ENCODE measurements around the gene TEX264.

Gene TEX264

DNA sequence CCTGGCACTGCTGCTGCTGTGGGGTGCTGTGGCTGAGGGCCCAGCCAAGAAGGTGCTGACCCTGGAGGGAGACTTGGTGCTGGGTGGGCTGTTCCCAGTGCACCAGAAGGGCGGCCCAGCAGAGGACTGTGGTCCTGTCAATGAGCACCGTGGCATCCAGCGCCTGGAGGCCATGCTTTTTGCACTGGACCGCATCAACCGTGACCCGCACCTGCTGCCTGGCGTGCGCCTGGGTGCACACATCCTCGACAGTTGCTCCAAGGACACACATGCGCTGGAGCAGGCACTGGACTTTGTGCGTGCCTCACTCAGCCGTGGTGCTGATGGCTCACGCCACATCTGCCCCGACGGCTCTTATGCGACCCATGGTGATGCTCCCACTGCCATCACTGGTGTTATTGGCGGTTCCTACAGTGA is 38.0 kb downstream of the TEX264 start:
- no peak for ATAC-seq

DNA sequence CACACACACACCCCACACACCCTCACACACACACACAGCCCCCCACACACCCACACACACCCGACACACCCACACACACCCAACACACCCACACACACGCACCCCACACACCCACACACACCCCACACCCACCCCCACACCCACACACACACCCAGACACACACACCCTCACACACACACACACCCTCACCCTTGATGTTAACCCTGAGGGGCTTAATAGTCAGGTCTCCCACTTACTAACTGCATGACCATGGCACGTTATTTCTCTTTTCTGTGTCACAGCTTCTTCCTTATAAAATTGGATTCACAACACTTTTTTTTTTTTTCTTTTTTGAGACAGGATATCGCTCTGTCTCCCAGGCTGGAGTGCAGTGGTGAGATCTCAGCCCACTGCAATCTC is 38.6 kb downstream of the TEX264 start:
- no peak for ATAC-seq
- no peak for TF ChIP-seq ZNF70 (CRISPR knock-in tag; IDR thresholded peaks at IDR 0.05)
- no peak for TF ChIP-seq ZFP30 (CRISPR knock-in tag; IDR thresholded peaks at IDR 0.05)
- no peak for TF ChIP-seq BACH2 (CRISPR knock-in tag; IDR thresholded peaks at IDR 0.05; ENCODE audit: borderline replicate concordance)

More for the DNA sequence above, 38.0 kb downstream of the TEX264 start:
- TF ChIP-seq ZFP3 (CRISPR knock-in tag; IDR thresholded peaks at IDR 0.05), result no peak
- TF ChIP-seq ZNF8 (CRISPR knock-in tag; IDR thresholded peaks at IDR 0.05), result no peak
- TF ChIP-seq ISL1 (CRISPR knock-in tag; IDR thresholded peaks at IDR 0.05), result no peak
- TF ChIP-seq ZNF70 (CRISPR knock-in tag; IDR thresholded peaks at IDR 0.05), result no peak
- no peak for TF ChIP-seq POU6F1 (CRISPR knock-in tag; IDR thresholded peaks at IDR 0.05; ENCODE audit: borderline replicate concordance, low read depth)
- no peak for TF ChIP-seq ZC3H10 (CRISPR knock-in tag; IDR thresholded peaks at IDR 0.05)
- no peak for TF ChIP-seq BACH2 (CRISPR knock-in tag; IDR thresholded peaks at IDR 0.05; ENCODE audit: borderline replicate concordance)
- no peak for TF ChIP-seq OSR1 (CRISPR knock-in tag; IDR thresholded peaks at IDR 0.05)
- no peak for TF ChIP-seq ESRRG (CRISPR knock-in tag; IDR thresholded peaks at IDR 0.05)

DNA sequence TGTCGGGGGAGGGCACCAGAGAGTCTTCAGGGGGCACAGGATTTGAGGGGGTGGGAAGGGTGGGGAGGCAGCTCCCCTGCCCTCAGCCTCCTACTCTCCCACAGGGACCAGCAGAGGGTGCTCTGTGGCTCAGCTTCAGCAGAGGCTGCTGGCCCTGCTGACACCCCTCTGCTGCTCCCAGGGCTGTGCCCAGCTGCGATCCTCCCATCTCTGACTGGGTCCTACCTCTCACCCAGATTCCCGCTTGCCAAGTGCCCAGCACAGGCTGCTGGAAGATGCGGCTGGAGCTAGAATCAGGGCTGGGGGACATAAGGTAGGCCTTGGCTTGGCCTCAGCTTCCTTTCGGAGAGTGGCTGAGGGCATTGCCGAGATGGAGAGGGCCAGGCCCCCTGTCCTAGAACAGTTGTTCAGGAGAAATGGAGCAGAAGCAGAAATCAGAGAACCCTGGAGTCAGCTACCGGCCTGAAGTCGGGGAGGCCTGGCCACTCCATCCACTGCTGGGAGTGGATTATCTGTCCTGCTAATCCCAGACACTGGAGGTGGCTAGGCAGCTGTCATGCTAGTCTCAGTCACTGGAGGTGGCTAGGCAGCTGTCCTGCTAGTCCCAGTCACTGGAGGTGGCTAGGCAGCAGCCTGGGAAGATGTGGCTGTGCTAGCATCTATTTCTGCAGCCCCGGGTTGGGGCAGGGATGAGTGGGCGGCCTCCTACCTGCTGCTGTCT is 39.7 kb downstream of the TEX264 start:
- TF ChIP-seq TCF4 (CRISPR knock-in tag; IDR thresholded peaks at IDR 0.05; ENCODE audit: borderline replicate concordance) (no peak), ISL1 (CRISPR knock-in tag; IDR thresholded peaks at IDR 0.05) (no peak)
- ATAC-seq, result no peak

DNA sequence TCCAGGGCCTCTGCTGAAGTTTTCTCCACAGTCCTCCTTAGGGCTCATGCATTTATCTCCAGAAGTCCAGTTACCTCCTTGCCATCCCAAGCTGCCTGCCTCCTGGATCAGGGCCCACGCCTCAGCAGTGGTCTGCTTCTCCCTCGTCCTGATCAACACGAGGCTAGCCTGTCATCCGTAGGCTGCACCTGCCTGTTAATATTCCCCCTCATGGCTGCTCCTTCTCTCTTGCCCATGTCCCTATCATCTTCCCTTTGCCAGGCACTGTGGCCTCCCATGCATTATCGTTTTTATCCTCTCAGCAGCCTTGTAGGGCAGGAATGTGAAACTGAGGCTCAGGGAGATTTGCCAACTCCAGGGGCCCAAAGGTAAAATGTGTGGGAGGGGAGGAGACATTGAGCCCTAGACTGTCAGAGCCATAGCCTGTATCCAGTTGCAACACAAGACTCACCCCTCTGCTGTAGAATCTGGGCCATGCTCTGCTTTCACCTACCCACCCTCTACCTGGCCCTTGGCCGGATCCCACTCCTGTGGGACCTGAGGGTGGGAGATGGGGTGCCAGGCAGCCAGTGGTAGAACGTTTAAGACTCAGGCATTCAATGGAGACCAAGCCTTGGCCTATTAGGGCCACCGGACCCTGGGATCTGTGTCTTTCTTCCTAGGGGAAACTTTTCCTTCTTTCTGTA is 40.4 kb downstream of the TEX264 start:
- TF ChIP-seq SNAI2 (CRISPR knock-in tag; IDR thresholded peaks at IDR 0.05) (no peak), ARNTL (CRISPR knock-in tag; IDR thresholded peaks at IDR 0.05; ENCODE audit: borderline replicate concordance, low read depth) (no peak), PATZ1 (CRISPR knock-in tag; IDR thresholded peaks at IDR 0.05; ENCODE audit: borderline replicate concordance) (no peak), ISL1 (CRISPR knock-in tag; IDR thresholded peaks at IDR 0.05) (no peak), GLIS3 (CRISPR knock-in tag; IDR thresholded peaks at IDR 0.05) (no peak), PPARA (CRISPR knock-in tag; IDR thresholded peaks at IDR 0.05; ENCODE audit: borderline replicate concordance) (no peak), ZNF70 (CRISPR knock-in tag; IDR thresholded peaks at IDR 0.05) (no peak), ZNF8 (CRISPR knock-in tag; IDR thresholded peaks at IDR 0.05) (no peak), ZFP30 (CRISPR knock-in tag; IDR thresholded peaks at IDR 0.05) (no peak), BACH2 (CRISPR knock-in tag; IDR thresholded peaks at IDR 0.05; ENCODE audit: borderline replicate concordance) (no peak), ZNF565 (CRISPR knock-in tag; conservative IDR thresholded peaks at IDR 0.05; ENCODE audit: low read depth) (no peak)
- TF ChIP-seq, protein P1, sequence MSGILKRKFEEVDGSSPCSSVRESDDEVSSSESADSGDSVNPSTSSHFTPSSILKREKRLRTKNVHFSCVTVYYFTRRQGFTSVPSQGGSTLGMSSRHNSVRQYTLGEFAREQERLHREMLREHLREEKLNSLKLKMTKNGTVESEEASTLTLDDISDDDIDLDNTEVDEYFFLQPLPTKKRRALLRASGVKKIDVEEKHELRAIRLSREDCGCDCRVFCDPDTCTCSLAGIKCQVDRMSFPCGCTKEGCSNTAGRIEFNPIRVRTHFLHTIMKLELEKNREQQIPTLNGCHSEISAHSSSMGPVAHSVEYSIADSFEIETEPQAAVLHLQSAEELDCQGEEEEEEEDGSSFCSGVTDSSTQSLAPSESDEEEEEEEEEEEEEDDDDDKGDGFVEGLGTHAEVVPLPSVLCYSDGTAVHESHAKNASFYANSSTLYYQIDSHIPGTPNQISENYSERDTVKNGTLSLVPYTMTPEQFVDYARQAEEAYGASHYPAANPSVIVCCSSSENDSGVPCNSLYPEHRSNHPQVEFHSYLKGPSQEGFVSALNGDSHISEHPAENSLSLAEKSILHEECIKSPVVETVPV (CRISPR knock-in tag; IDR thresholded peaks at IDR 0.05), result no peak
- ATAC-seq, result no peak

GRCh38 chr3:51712038-51712420 is 41.0 kb downstream of the TEX264 start:
- TF ChIP-seq ZFP3 (CRISPR knock-in tag; IDR thresholded peaks at IDR 0.05), result no peak
- TF ChIP-seq ZNF565 (CRISPR knock-in tag; conservative IDR thresholded peaks at IDR 0.05; ENCODE audit: low read depth), result no peak
- no peak for TF ChIP-seq ZNF8 (CRISPR knock-in tag; IDR thresholded peaks at IDR 0.05)
- no peak for TF ChIP-seq TOX (CRISPR knock-in tag; IDR thresholded peaks at IDR 0.05; ENCODE audit: borderline replicate concordance)
- TF ChIP-seq POU6F1 (CRISPR knock-in tag; IDR thresholded peaks at IDR 0.05; ENCODE audit: borderline replicate concordance, low read depth), result no peak
- no peak for TF ChIP-seq ZC3H10 (CRISPR knock-in tag; IDR thresholded peaks at IDR 0.05)
- no peak for TF ChIP-seq OSR1 (CRISPR knock-in tag; IDR thresholded peaks at IDR 0.05)
- TF ChIP-seq, protein P2, sequence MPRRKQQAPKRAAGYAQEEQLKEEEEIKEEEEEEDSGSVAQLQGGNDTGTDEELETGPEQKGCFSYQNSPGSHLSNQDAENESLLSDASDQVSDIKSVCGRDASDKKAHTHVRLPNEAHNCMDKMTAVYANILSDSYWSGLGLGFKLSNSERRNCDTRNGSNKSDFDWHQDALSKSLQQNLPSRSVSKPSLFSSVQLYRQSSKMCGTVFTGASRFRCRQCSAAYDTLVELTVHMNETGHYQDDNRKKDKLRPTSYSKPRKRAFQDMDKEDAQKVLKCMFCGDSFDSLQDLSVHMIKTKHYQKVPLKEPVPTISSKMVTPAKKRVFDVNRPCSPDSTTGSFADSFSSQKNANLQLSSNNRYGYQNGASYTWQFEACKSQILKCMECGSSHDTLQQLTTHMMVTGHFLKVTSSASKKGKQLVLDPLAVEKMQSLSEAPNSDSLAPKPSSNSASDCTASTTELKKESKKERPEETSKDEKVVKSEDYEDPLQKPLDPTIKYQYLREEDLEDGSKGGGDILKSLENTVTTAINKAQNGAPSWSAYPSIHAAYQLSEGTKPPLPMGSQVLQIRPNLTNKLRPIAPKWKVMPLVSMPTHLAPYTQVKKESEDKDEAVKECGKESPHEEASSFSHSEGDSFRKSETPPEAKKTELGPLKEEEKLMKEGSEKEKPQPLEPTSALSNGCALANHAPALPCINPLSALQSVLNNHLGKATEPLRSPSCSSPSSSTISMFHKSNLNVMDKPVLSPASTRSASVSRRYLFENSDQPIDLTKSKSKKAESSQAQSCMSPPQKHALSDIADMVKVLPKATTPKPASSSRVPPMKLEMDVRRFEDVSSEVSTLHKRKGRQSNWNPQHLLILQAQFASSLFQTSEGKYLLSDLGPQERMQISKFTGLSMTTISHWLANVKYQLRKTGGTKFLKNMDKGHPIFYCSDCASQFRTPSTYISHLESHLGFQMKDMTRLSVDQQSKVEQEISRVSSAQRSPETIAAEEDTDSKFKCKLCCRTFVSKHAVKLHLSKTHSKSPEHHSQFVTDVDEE (CRISPR knock-in tag; IDR thresholded peaks at IDR 0.05), result no peak
- no peak for TF ChIP-seq RARB (CRISPR knock-in tag; IDR thresholded peaks at IDR 0.05)
- TF ChIP-seq PPARA (CRISPR knock-in tag; IDR thresholded peaks at IDR 0.05; ENCODE audit: borderline replicate concordance), result no peak

More at GRCh38 chr3:51712038-51712420, 41.0 kb downstream of the TEX264 start:
- no peak for ATAC-seq

Measured in SK-N-SH treated with all-trans-retinoic acid at 6 μM for 48 hours (cell line).